ENCODE data around the gene CELSR1. TPM values are rescaled to one million over a fixed set of nuclear protein-coding genes. Genes with fewer than 3 reads are reported as not detected.

The CELSR1 gene
- total and polyA plus RNA-seq, 2 donors (not counting 1 experiment from before 2014, with no cell fraction given) = 0.07 to 1.8 TPM

DNA sequence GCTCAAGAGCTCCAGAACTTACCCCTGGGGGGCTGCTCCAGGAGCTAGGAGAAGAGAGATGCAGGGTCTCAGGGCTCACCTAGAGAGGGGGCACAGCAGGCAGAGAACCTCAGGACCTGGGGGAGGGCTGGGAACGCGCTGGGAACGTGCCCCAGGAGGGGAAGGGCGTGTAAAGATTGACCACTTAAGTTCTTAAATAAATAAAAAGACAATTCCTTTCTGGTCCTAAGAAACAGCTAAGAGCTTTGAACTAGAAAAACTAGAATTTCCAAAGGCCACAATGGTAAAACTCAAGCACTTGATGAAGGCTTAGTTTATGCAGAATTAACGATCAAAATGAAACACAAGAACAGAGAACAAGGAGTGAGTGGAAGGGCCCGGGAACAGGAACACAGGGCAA, 89.1 kb downstream of the CELSR1 start:
- Histone ChIP-seq H3K4me2 (ENCODE audit: extremely low read depth, insufficient read depth, low read length) (no peak overlapping the region), H3K36me3 (ENCODE audit: control insufficient read depth, insufficient read depth, low read length) (no peaks in the 10 kb centered on the region), H4K20me1 (ENCODE audit: control insufficient read depth, extremely low read depth, insufficient read depth, low read length) (no peaks in the 10 kb centered on the region), H3K79me2 (ENCODE audit: control insufficient read depth, insufficient read depth, low read length) (no peaks in the 10 kb centered on the region), H3K9ac (ENCODE audit: insufficient read depth, low read length) (no peak overlapping the region), H3K4me3 (replicated peaks in 1 of 4; ENCODE audit: control extremely low read depth in 1 of 4, insufficient read depth in 1 of 4, low read depth in 3 of 4, low read length in 4 of 4) (no peak overlapping the region), H3K4me1 (ENCODE audit: control insufficient read depth, extremely low read depth, insufficient read depth, low read length) (no peaks in the 10 kb centered on the region), H3K27ac (ENCODE audit: insufficient read depth, low read length) (no peak overlapping the region), H3K9me3 (ENCODE audit: control insufficient read depth, insufficient read depth, low read depth, low read length) (no peaks in the 10 kb centered on the region), H2AFZ (ENCODE audit: low read length) (no peak overlapping the region), H3K27me3 (ENCODE audit: control insufficient read depth, insufficient read depth, low read length) (peaks cover 2% of the 10 kb centered on the region)
- no peak for DNase-seq (ENCODE audit: low read depth in 2 of 2)
- no peak for TF ChIP-seq EZH2 (IDR thresholded peaks at IDR 0.05; ENCODE audit: low read length, missing control alignments)
- TF ChIP-seq, protein P1, sequence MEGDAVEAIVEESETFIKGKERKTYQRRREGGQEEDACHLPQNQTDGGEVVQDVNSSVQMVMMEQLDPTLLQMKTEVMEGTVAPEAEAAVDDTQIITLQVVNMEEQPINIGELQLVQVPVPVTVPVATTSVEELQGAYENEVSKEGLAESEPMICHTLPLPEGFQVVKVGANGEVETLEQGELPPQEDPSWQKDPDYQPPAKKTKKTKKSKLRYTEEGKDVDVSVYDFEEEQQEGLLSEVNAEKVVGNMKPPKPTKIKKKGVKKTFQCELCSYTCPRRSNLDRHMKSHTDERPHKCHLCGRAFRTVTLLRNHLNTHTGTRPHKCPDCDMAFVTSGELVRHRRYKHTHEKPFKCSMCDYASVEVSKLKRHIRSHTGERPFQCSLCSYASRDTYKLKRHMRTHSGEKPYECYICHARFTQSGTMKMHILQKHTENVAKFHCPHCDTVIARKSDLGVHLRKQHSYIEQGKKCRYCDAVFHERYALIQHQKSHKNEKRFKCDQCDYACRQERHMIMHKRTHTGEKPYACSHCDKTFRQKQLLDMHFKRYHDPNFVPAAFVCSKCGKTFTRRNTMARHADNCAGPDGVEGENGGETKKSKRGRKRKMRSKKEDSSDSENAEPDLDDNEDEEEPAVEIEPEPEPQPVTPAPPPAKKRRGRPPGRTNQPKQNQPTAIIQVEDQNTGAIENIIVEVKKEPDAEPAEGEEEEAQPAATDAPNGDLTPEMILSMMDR (conservative IDR thresholded peaks at IDR 0.05 in 1 of 2, IDR thresholded peaks at IDR 0.05 in 1 of 2; ENCODE audit: low read depth in 1 of 2, low read length in 2 of 2) = no peak

DNA sequence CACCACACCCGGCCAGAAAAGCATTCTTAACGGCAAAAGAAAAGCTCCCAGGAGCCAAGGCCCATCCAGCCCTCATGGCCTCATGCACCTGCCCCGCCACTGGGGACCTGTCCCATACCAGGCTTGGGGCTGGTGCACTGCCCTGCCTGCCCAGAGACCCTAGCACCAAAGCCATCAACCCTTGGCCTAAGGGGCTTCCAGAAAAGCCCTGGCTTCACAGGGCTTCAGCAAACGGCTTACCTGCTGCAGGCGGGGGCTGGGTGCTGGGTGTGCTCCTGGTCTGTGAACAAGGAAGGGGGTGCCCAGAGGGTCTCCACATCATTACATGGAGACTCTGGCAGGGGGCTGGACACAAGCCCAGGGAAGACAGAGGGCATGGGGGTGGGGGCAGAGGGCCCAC, 89.5 kb downstream of the CELSR1 start:
- TF ChIP-seq EZH2 (IDR thresholded peaks at IDR 0.05; ENCODE audit: low read length, missing control alignments) = no peak
- TF ChIP-seq, protein P1 (conservative IDR thresholded peaks at IDR 0.05 in 1 of 2, IDR thresholded peaks at IDR 0.05 in 1 of 2; ENCODE audit: low read depth in 1 of 2, low read length in 2 of 2) = no peak
- H3K4me2 ChIP-seq (ENCODE audit: extremely low read depth, insufficient read depth, low read length) = no peak overlapping the region
- H3K9me3 ChIP-seq (ENCODE audit: control insufficient read depth, insufficient read depth, low read depth, low read length) = no peaks in the 10 kb centered on the region
- H3K9ac ChIP-seq (ENCODE audit: insufficient read depth, low read length) = no peak overlapping the region
- no peaks in the 10 kb centered on the region for H3K36me3 ChIP-seq (ENCODE audit: control insufficient read depth, insufficient read depth, low read length)
- H3K27me3 ChIP-seq (ENCODE audit: control insufficient read depth, insufficient read depth, low read length) = peaks cover 2% of the 10 kb centered on the region
- H3K4me3 ChIP-seq (replicated peaks in 1 of 4; ENCODE audit: control extremely low read depth in 1 of 4, insufficient read depth in 1 of 4, low read depth in 3 of 4, low read length in 4 of 4) = no peak overlapping the region
- H3K4me1 ChIP-seq (ENCODE audit: control insufficient read depth, extremely low read depth, insufficient read depth, low read length) = no peaks in the 10 kb centered on the region
- H3K79me2 ChIP-seq (ENCODE audit: control insufficient read depth, insufficient read depth, low read length) = no peaks in the 10 kb centered on the region
- no peak overlapping the region for H2AFZ ChIP-seq (ENCODE audit: low read length)
- no peaks in the 10 kb centered on the region for H4K20me1 ChIP-seq (ENCODE audit: control insufficient read depth, extremely low read depth, insufficient read depth, low read length)
- no peak for DNase-seq (ENCODE audit: low read depth in 2 of 2)
- H3K27ac ChIP-seq (ENCODE audit: insufficient read depth, low read length) = no peak overlapping the region

DNA sequence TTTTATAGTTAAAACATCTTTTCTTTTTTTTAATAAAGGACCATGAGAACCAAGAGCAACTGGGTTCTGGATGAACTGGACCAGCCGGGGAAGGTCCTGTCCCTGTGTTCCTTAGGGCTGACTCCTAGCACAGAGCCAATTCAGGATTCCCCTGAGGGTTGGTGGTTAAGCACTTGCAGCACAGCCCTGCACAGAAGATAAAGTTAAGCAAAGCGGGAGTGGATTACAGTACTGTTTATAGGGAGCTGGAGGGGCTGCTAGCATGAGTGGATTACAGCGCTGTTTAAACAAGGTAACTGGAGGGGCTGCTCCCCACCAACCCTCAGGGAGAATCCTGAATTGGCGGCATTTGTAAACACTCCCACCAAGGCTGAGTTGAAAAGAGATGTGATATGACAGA, 90.6 kb downstream of the CELSR1 start:
- Histone ChIP-seq H3K4me1 (ENCODE audit: control insufficient read depth, extremely low read depth, insufficient read depth, low read length) (no peaks in the 10 kb centered on the region), H3K9ac (ENCODE audit: insufficient read depth, low read length) (no peak overlapping the region), H4K20me1 (ENCODE audit: control insufficient read depth, extremely low read depth, insufficient read depth, low read length) (no peaks in the 10 kb centered on the region), H2AFZ (ENCODE audit: low read length) (no peak overlapping the region), H3K27me3 (ENCODE audit: control insufficient read depth, insufficient read depth, low read length) (no peaks in the 10 kb centered on the region), H3K9me3 (ENCODE audit: control insufficient read depth, insufficient read depth, low read depth, low read length) (no peaks in the 10 kb centered on the region), H3K79me2 (ENCODE audit: control insufficient read depth, insufficient read depth, low read length) (no peaks in the 10 kb centered on the region), H3K4me2 (ENCODE audit: extremely low read depth, insufficient read depth, low read length) (no peak overlapping the region), H3K4me3 (replicated peaks in 1 of 4; ENCODE audit: control extremely low read depth in 1 of 4, insufficient read depth in 1 of 4, low read depth in 3 of 4, low read length in 4 of 4) (no peak overlapping the region), H3K36me3 (ENCODE audit: control insufficient read depth, insufficient read depth, low read length) (no peaks in the 10 kb centered on the region), H3K27ac (ENCODE audit: insufficient read depth, low read length) (no peak overlapping the region)
- TF ChIP-seq EZH2 (IDR thresholded peaks at IDR 0.05; ENCODE audit: low read length, missing control alignments) = no peak
- TF ChIP-seq, protein P1 (conservative IDR thresholded peaks at IDR 0.05 in 1 of 2, IDR thresholded peaks at IDR 0.05 in 1 of 2; ENCODE audit: low read depth in 1 of 2, low read length in 2 of 2) = no peak
- DNase-seq (ENCODE audit: low read depth in 2 of 2) = no peak
